MCF 10A (cell line): ENCODE results near the gene DMXL2. TPM values are rescaled to one million over a fixed set of nuclear protein-coding genes. Genes with fewer than 3 reads are reported as not detected.

Source experiments
- Bru-seq: library from RNA; stranded (reverse); fragments of 400-500 nt; gene quantifications from one replicate; lab custom pipeline; 2021; lab: Mats Ljungman, UMichigan
- BruChase-seq, 2 experiments: library from RNA; stranded (reverse); fragments of 400-500 nt; gene quantifications; one replicate each; lab custom pipeline; 2021; lab: Mats Ljungman, UMichigan
- BruUV-seq: library from RNA; stranded (reverse); fragments of 400-500 nt; replicated peaks from 2 replicates; lab custom pipeline; 2021; lab: Mats Ljungman, UMichigan
- CTCF ChIA-PET: fragments of 300-600 bp; sonication (Branson Sonifier 250); formaldehyde crosslinking; extraction: SDS; loops from one replicate; lab custom pipeline; 2021; ENCODE audit warnings: antibody characterized with exemption, inconsistent platforms; lab: Yijun Ruan, JAX
- POLR2A ChIA-PET: fragments of 300-600, 350-650 bp; sonication (Branson Sonifier 250); formaldehyde crosslinking; extraction: SDS; loops from one replicate; lab custom pipeline; 2020; ENCODE audit warnings: antibody characterized with exemption, inconsistent platforms; lab: Yijun Ruan, JAX
- DNase-seq: peaks from one replicate; pipeline ENCODE4 v3.0.0-alpha.2; 2018; ENCODE audit not compliant: unreplicated experiment
- H3K27ac Mint-ChIP-seq: one replicate; pipeline ENCODE4 v1.8.0; 2022; ENCODE audit warnings: mild to moderate bottlenecking, low read depth, mixed read lengths; ENCODE audit not compliant: unreplicated experiment
- H3K27me3 Mint-ChIP-seq: one replicate; pipeline ENCODE4 v1.8.0; 2022; ENCODE audit warnings: mixed read lengths; ENCODE audit not compliant: insufficient read depth, unreplicated experiment
- H3K36me3 Mint-ChIP-seq: one replicate; pipeline ENCODE4 v1.8.0; 2022; ENCODE audit warnings: mild to moderate bottlenecking, moderate library complexity, mixed read lengths; ENCODE audit not compliant: insufficient read depth, unreplicated experiment
- H3K4me1 Mint-ChIP-seq: one replicate; pipeline ENCODE4 v1.8.0; 2022; ENCODE audit warnings: mixed read lengths; ENCODE audit not compliant: insufficient read depth, unreplicated experiment
- H3K4me3 Mint-ChIP-seq: one replicate; pipeline ENCODE4 v1.8.0; 2022; ENCODE audit warnings: mild to moderate bottlenecking, moderate library complexity, mixed read lengths; ENCODE audit not compliant: unreplicated experiment
- H3K9me3 Mint-ChIP-seq: one replicate; pipeline ENCODE4 v1.8.0; 2022; ENCODE audit warnings: mixed read lengths; ENCODE audit not compliant: unreplicated experiment
- intact Hi-C: fragments of 100-400 bp; cut with micrococcal nuclease; formaldehyde crosslinking; loops from 2 replicates; pipeline ENCODE4 v1.14.1; 2022
- long read RNA-seq: library from polyadenylated mRNA; stranded (forward); transcript quantifications from one replicate; pipeline ENCODE4 v2.0.0, GENCODE V29; 2022
- total RNA-seq: library from RNA; stranded (reverse); gene quantifications from 2 replicates; pipeline ENCODE4 v1.2.3, GENCODE V29; 2022
- TF ChIP-seq, protein P1 (sequence below): fragments of 200-600 bp; IDR thresholded peaks from one replicate; pipeline ENCODE4 v1.8.0; 2022; ENCODE audit warnings: antibody characterized with exemption, mild to moderate bottlenecking; ENCODE audit not compliant: unreplicated experiment

The DMXL2 gene, protein sequence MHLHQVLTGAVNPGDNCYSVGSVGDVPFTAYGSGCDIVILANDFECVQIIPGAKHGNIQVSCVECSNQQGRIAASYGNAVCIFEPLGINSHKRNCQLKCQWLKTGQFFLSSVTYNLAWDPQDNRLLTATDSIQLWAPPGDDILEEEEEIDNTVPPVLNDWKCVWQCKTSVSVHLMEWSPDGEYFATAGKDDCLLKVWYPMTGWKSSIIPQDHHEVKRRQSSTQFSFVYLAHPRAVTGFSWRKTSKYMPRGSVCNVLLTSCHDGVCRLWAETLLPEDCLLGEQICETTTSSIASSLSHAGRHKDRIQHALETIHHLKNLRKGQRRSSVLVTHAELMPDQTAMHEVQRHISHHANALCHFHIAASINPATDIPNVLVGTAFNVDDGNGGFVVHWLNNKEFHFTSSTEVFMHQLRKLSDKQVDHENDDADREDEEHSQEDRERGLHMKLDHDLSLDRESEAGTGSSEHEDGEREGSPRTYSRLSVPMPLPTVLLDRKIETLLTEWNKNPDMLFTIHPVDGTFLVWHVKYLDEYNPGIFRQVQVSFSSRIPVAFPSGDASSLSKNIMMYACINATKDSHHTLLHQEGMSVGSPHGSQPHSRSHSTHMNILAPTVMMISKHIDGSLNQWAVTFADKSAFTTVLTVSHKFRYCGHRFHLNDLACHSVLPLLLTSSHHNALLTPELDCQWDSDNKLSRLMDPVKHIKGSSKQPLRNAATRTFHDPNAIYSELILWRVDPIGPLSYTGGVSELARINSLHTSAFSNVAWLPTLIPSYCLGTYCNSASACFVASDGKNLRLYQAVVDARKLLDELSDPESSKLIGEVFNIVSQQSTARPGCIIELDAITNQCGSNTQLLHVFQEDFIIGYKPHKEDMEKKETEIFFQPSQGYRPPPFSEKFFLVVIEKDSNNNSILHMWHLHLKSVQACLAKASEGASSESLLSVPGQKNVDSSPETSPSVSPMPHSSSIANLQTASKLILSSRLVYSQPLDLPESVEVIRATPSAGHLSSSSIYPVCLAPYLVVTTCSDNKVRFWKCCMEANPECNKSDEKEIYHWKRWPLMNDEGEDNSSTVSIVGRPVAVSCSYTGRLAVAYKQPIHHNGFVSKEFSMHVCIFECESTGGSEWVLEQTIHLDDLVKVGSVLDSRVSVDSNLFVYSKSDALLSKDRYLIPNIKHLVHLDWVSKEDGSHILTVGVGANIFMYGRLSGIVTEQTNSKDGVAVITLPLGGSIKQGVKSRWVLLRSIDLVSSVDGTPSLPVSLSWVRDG (N-terminal part only)
- total RNA-seq (13.6 and 21.6 TPM in 2 replicates), Bru-seq, nascent RNA (percentile 60 among the genes with signal in this experiment), BruChase-seq, experiment 1, labeled RNA remaining after a 6-hour chase (percentile 69 among the genes with signal in this experiment), BruChase-seq, experiment 2, labeled RNA remaining after a 2-hour chase (percentile 69 among the genes with signal in this experiment)
- long read RNA-seq, full-length matches to known transcripts: 1 of 6 reads
- long read RNA-seq, partial matches to known transcripts: 2 of 6 reads
- long read RNA-seq, other reads (novel, unspliced or antisense): 3 of 6 reads

DNA sequence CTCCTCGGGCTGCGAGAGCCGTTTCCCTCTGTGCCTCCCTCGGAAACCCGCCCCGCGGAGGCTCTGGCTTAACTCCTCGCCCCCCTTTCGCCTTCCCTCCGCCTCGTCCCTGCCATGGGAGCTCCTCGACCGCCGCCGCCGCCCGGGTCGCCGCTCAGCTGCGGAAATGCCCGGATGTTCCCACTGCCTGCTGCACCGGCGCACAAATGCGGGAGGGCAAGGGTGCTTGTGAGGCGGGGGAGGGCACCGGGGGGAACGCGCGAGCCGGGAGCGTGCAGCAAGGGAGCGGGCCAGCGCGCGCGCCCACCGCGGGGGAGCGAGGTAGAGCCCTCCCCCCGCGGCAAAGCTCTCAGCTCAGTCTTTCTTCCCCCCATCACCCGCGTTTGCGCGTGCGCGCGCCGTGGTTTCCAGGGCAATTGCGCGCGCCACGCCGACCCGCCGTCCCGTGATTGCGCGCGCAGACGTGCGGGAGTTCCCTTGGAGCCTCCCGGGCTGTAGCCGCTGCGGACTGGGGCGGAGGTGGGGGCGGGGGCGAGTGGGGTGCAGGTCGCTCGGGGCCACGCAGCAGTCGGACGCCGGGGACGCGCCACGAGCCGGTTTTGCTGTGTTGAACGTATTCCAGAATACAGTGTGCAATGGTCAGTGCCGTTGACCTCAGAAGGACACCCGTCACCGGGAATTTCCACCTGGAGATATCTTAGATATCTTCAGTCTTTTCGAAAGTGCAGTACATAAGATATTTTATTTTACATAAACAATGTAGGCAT, at the start of gene DMXL2:
DMXL2 (minus strand) TSS at position 168 of the 767 bp plus-strand sequence. CDS start 226 bp downstream, outside the sequence.
- Mint-ChIP-seq H3K36me3 (peaks cover 10% of the 10 kb centered on the region), H3K27me3 (no peaks in the 10 kb centered on the region), H3K4me3 (peak within 1 kb of the TSS; percentile 99), H3K9me3 (no peaks in the 10 kb centered on the region), H3K4me1 (peaks cover 27% of the 10 kb centered on the region), H3K27ac (peak within 1 kb of the TSS; percentile 90)
- intact Hi-C loops: loop anchor here (1.0 kb wide), 1 partner anchor 85 kb away; no protein-coding TSS in a partner anchor
- CTCF ChIA-PET: interaction anchor here (0.5 to 4.0 kb wide), 6 partner anchors 14 to 527 kb away, joined by 3 to 28 read pairs (median 4); no protein-coding TSS in a partner anchor
- peak; percentile 79 for DNase-seq
- TF ChIP-seq, protein P1, sequence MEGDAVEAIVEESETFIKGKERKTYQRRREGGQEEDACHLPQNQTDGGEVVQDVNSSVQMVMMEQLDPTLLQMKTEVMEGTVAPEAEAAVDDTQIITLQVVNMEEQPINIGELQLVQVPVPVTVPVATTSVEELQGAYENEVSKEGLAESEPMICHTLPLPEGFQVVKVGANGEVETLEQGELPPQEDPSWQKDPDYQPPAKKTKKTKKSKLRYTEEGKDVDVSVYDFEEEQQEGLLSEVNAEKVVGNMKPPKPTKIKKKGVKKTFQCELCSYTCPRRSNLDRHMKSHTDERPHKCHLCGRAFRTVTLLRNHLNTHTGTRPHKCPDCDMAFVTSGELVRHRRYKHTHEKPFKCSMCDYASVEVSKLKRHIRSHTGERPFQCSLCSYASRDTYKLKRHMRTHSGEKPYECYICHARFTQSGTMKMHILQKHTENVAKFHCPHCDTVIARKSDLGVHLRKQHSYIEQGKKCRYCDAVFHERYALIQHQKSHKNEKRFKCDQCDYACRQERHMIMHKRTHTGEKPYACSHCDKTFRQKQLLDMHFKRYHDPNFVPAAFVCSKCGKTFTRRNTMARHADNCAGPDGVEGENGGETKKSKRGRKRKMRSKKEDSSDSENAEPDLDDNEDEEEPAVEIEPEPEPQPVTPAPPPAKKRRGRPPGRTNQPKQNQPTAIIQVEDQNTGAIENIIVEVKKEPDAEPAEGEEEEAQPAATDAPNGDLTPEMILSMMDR: no peak
- POLR2A ChIA-PET: interaction anchor here (0.7 to 3.4 kb wide), 17 partner anchors 8 to 581 kb away, joined by 3 to 29 read pairs (median 4); partner anchors contain the start of genes LYSMD2 and TMOD3
- no TSS peak for BruUV-seq

DNA sequence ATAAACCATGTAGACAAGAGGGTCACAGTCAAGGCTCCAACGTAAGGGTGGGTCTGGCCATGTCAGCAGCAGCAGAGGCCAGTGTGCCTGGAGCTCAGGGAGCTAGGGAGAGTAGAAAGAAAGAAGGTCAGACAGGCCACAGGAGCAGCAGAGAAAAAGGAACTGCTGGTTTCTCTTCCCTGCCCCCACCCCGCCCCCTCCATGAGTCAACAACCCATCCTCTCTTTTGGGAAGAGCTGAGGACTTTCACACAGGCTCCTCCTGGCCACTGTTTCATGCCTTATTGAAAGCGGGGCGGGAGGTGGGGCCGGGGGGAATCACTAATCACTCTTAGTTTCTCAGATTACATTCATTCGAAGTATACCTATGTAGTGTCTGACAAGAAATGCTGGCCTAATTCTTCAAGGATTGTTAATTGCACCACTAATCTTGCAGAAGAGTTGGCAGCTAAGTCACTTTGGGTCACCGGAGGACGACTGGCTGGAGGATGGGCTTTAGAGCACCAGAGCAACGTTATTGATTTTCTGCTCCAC, 49.6 kb upstream of the DMXL2 start:
- intact Hi-C loops: no loop called here
- Mint-ChIP-seq H3K27ac (no peak overlapping the region), H3K27me3 (no peaks in the 10 kb centered on the region), H3K36me3 (no peaks in the 10 kb centered on the region), H3K9me3 (no peaks in the 10 kb centered on the region), H3K4me1 (peaks cover 13% of the 10 kb centered on the region), H3K4me3 (no peak overlapping the region)
- ChIA-PET CTCF (interaction anchor here (0.6 to 1.4 kb wide), 2 partner anchors 16 to 104 kb away, joined by 3 read pairs; no protein-coding TSS in a partner anchor), POLR2A (no interaction called here)
- no TSS peak for BruUV-seq
- TF ChIP-seq, protein P1: no peak
- DNase-seq: no peak

DNA sequence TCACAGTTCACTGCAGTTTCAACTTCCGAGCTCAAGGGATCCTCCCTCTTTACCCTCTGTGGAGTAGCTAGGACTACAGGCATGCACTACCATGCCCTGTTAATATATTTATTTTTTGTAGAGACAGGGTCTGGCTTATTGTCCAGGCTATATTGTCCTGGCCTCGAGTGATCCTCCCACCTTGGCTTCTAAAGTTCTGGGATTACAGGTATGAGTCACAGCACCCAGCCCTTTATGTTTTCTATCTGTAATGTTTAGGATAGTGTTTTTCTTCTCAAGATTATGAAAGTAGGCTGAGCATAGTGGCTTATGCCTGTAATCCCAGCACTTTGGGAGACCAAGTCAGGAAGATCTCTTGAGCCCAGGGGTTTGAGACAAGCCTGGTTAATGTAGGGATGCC, 46.8 kb upstream of the DMXL2 start:
- DNase-seq: no peak
- intact Hi-C loops: no loop called here
- ChIA-PET POLR2A (interaction anchor here (0.9 kb wide), 1 partner anchor 11 kb away, joined by 3 read pairs; no protein-coding TSS in a partner anchor), CTCF (interaction anchor here (0.5 to 0.6 kb wide), 2 partner anchors 95 to 910 kb away, joined by 3 read pairs; no protein-coding TSS in a partner anchor)
- H3K9me3 Mint-ChIP-seq: no peaks in the 10 kb centered on the region
- TF ChIP-seq, protein P1: no peak
- no peak overlapping the region for H3K4me3 Mint-ChIP-seq
- H3K27ac Mint-ChIP-seq: no peak overlapping the region
- no TSS peak for BruUV-seq
- peaks cover 12% of the 10 kb centered on the region for H3K4me1 Mint-ChIP-seq
- H3K36me3 Mint-ChIP-seq: no peaks in the 10 kb centered on the region
- H3K27me3 Mint-ChIP-seq: no peaks in the 10 kb centered on the region
